T-cell (primary cell): ENCODE results near the gene USF2. TPM values are rescaled to one million over a fixed set of nuclear protein-coding genes. Genes with fewer than 3 reads are reported as not detected.
A peak's percentile ranks its signal among the peaks of the same experiment; 100 is the strongest.
"Not testable (repeated sequence)": the region's sequence is repeated elsewhere in the genome, so short reads cannot be mapped to it uniquely, and the experiment has no call there.

Experiments used
- ATAC-seq, 4 experiments: fragments of 200-7000 bp in 3 of 4; fragments of 150-1000 bp in 1 of 4; cut with Tn5 transposase; replicated peaks in 1 of 4; 1 replicate in 3 of 4; 2 replicates in 1 of 4; pipeline ENCODE4 v1.10.0; 2021; ENCODE audit warnings: moderate library complexity in 3 of 4, mild to moderate bottlenecking in 2 of 4, moderate number of reproducible peaks in 1 of 4
- CTCF ChIA-PET, 2 donors: fragments of 300-600 bp; sonication (Branson Sonifier 250); formaldehyde crosslinking; loops; one replicate each; lab custom pipeline; 2022; ENCODE audit warnings: antibody characterized with exemption in 2 of 2; lab: Charles Lee
- POLR2A ChIA-PET, 2 donors: fragments of 300-600 bp; sonication (Branson Sonifier 250); formaldehyde crosslinking; loops; one replicate each; lab custom pipeline; 2022; ENCODE audit warnings: antibody characterized with exemption in 2 of 2; lab: Charles Lee
- DNase-seq, 35 experiments: peaks; one replicate each; pipeline versions ENCODE4 v3.0.0 to v3.0.0-alpha.2; 2013 to 2023
- H3K27ac ChIP-seq: one replicate; pipeline ENCODE4 v1.5.1; 2013; ENCODE audit warnings: low read length
- H3K27me3 ChIP-seq, 2 experiments: replicated peaks in 1 of 2; 1 replicate in 1 of 2; 2 replicates in 1 of 2; pipeline versions ENCODE4 v1.6.1 to v1.7.0; 2013; ENCODE audit warnings: low read length in 1 of 2, mixed read lengths in 1 of 2; ENCODE audit not compliant: control insufficient read depth in 2 of 2, insufficient read depth in 2 of 2; ENCODE audit errors: extremely low read depth in 1 of 2
- H3K36me3 ChIP-seq, 2 donors: 1 replicate in 1 of 2; 2 replicates in 1 of 2; pipeline versions ENCODE4 v1.6.1 to v1.7.0; 2013; ENCODE audit warnings: low read length in 1 of 2; ENCODE audit not compliant: control insufficient read depth in 2 of 2, insufficient read depth in 1 of 2; ENCODE audit errors: extremely low read depth in 1 of 2
- H3K4me1 ChIP-seq, 2 experiments: 1 replicate in 1 of 2; 2 replicates in 1 of 2; pipeline versions ENCODE4 v1.6.1 to v1.7.0; 2013; ENCODE audit warnings: low read length in 2 of 2, mixed read lengths in 1 of 2; ENCODE audit not compliant: insufficient read depth in 2 of 2, control insufficient read depth in 1 of 2; ENCODE audit errors: extremely low read depth in 1 of 2
- H3K4me3 ChIP-seq, 2 donors: 1 replicate in 1 of 2; 2 replicates in 1 of 2; pipeline versions ENCODE4 v1.5.1 to v1.7.0; 2013; ENCODE audit warnings: mild to moderate bottlenecking in 2 of 2, low read length in 1 of 2, moderate library complexity in 1 of 2; ENCODE audit not compliant: control insufficient read depth in 1 of 2; ENCODE audit errors: extremely low read depth in 1 of 2
- H3K9me3 ChIP-seq: 2 replicates; pipeline ENCODE4 v1.7.0; 2013
- H3K27ac Mint-ChIP-seq, 2 donors: one replicate each; pipeline ENCODE4 v1.8.0; 2020 to 2021; ENCODE audit warnings: mild to moderate bottlenecking in 2 of 2, mixed read lengths in 2 of 2
- H3K27me3 Mint-ChIP-seq, 2 donors: one replicate each; pipeline ENCODE4 v1.8.0; 2021 to 2022; ENCODE audit warnings: mixed read lengths in 2 of 2
- H3K36me3 Mint-ChIP-seq: one replicate; pipeline ENCODE4 v1.8.0; 2021; ENCODE audit warnings: mixed read lengths
- H3K4me1 Mint-ChIP-seq, 3 donors: one replicate each; pipeline ENCODE4 v1.8.0; 2020 to 2022; ENCODE audit warnings: mixed read lengths in 3 of 3, mild to moderate bottlenecking in 1 of 3
- H3K4me3 Mint-ChIP-seq, 3 donors: one replicate each; pipeline ENCODE4 v1.8.0; 2020 to 2022; ENCODE audit warnings: mild to moderate bottlenecking in 3 of 3, mixed read lengths in 3 of 3, moderate library complexity in 3 of 3
- H3K9me3 Mint-ChIP-seq, 3 donors: one replicate each; pipeline ENCODE4 v1.8.0; 2020 to 2022; ENCODE audit warnings: mixed read lengths in 3 of 3
- WGBS: methylation state at CpG from one replicate; pipeline ENCODE4 v1.1.5; 2013; ENCODE audit warnings: missing lambda C conversion rate; ENCODE audit not compliant: insufficient coverage; 5-methylcytosine and 5-hydroxymethylcytosine counted together
- total RNA-seq, 35 experiments: library from RNA in 6 of 35; stranded (reverse) in 6 of 35; fragments of 120-200 nt in 1 of 35; gene quantifications; one replicate each; pipeline versions ENCODE4 v1.2.1 to v1.2.4 and lab custom pipeline; 2013 to 2026

The USF2 gene
- total RNA-seq, 5 donors from 2014 or later (not counting 1 experiment from before 2014, with no cell fraction given) = 207 to 255 (median 249) TPM

DNA sequence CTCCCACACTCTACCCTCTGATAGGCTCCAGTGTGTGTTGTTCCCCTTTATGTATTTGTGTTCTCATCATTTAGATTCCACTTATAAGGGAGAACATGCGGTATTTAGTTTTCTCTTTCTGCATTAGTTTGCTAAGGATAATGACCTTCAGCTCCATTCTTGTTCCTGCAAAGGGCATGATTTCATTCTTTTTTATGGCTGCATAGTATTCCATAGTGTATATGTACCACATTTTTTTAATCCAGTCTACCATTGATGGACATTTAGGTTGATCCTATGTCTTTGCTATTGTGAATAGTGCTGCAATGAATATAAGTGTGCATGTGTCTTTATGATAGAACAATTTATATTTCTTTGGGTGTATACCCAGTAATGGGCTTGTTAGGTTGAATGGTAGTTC, 29.2 kb upstream of the USF2 start:
- Mint-ChIP-seq H3K27ac (peak overlapping the region; percentile 91 to 98), H3K4me3 (peak overlapping the region in 1 of 3 donors; percentile 48), H3K9me3 (peaks cover 8 to 20% (median 20%) of the 10 kb centered on the region in 3 donors), H3K4me1 (peaks cover 34 to 49% (median 43%) of the 10 kb centered on the region in 3 donors), H3K36me3 (peaks cover 16% of the 10 kb centered on the region)
- POLR2A ChIA-PET, H3K4me3 ChIP-seq, DNase-seq, H3K27me3 Mint-ChIP-seq, H3K9me3 ChIP-seq, H3K27me3 ChIP-seq, H3K36me3 ChIP-seq: not testable (repeated sequence)
- Histone ChIP-seq H3K4me1 (peaks cover 8 to 13% of the 10 kb centered on the region in 2 experiments), H3K27ac (peak overlapping the region; percentile 57)
- WGBS = no CpG with 5 or more reads among the region's 1 CpG
- peak in 1 of 4 experiments; percentile 5 for ATAC-seq
- CTCF ChIA-PET = interaction anchor here in 1 of 2 donors (1.0 kb wide), 1 partner anchor 11 kb away, joined by 3 read pairs; no protein-coding TSS in a partner anchor

DNA sequence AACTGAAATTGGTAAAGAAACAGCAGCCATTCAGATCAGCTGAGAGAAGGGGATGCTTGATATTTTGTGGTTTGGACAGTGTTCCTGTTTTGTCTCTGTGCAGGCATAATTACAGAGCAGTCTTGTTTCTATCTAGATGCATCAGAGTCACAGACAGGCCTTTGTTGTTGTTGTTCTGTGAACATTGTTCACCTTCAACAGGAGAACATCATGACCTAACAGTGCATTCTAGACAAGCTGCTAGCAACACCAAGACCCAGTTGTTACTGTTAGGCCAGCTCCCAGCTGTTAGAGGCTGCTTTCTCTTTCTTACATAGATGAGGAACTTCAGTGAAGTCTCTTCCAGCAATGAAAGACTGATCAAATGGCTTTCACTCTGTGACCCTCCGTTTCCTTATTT, 28.4 kb upstream of the USF2 start:
- Mint-ChIP-seq H3K27me3 (peaks cover 0 to 2% of the 10 kb centered on the region in 2 donors), H3K9me3 (peaks cover 8 to 20% (median 20%) of the 10 kb centered on the region in 3 donors), H3K27ac (peak overlapping the region; percentile 91 to 98), H3K36me3 (peaks cover 19% of the 10 kb centered on the region), H3K4me1 (peaks cover 34 to 47% (median 43%) of the 10 kb centered on the region in 3 donors), H3K4me3 (peak overlapping the region; percentile 48 to 50 (median 49))
- no peak overlapping the region for H3K4me3 ChIP-seq
- peaks cover 8 to 13% of the 10 kb centered on the region in 2 experiments for H3K4me1 ChIP-seq
- WGBS = no CpG with 5 or more reads among the region's 1 CpG
- peaks cover 3% of the 10 kb centered on the region for H3K9me3 ChIP-seq
- ATAC-seq (peak; percentile 94 to 98 (median 94)), DNase-seq (peak in 27 of 35 experiments; percentile 16 to 72 (median 32))
- ChIA-PET CTCF (interaction anchor here (0.6 to 1.0 kb wide), 2 partner anchors 10 to 218 kb away, joined by 3 read pairs; no protein-coding TSS in a partner anchor), POLR2A (interaction anchor here in 1 of 2 donors (0.6 to 0.8 kb wide), 2 partner anchors 30 to 63 kb away, joined by 3 to 6 read pairs; no protein-coding TSS in a partner anchor)
- no peaks in the 10 kb centered on the region for H3K36me3 ChIP-seq
- H3K27me3 ChIP-seq = no peaks in the 10 kb centered on the region
- peak overlapping the region; percentile 57 for H3K27ac ChIP-seq

DNA sequence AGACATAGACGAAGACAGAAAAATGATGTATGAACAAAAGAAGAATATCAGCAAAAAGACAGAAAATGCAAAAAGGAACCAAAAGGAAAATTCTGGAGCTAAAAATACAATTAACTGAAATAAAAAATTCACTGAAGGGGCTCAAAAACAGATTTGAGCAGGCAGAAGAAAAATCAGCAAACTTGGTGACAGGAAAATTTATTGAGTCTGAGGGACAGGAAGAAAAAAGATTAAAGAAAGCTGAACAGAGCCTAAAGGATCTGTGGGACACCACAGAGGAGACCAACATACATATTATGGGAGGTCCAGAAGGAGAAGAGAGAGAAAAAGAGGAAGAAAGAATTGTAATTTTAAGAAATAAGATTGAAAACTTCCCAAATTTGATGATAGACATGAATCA, 27.3 kb upstream of the USF2 start:
- Histone ChIP-seq H3K4me3 (no peak overlapping the region), H3K36me3 (no peaks in the 10 kb centered on the region), H3K4me1 (peaks cover 8 to 13% of the 10 kb centered on the region in 2 experiments), H3K27ac (no peak overlapping the region), H3K9me3 (peaks cover 3% of the 10 kb centered on the region), H3K27me3 (no peaks in the 10 kb centered on the region)
- CTCF ChIA-PET = interaction anchor here (0.6 to 1.5 kb wide), 2 partner anchors 67 to 86 kb away, joined by 3 read pairs; partner anchors contain the start of gene FXYD5 (in 1 of the 2)
- POLR2A ChIA-PET = no interaction called here
- DNase-seq (no peak), ATAC-seq (no peak)
- Mint-ChIP-seq H3K9me3 (peaks cover 8 to 20% (median 20%) of the 10 kb centered on the region in 3 donors), H3K4me1 (peaks cover 32 to 46% (median 42%) of the 10 kb centered on the region in 3 donors), H3K27me3 (peaks cover 0 to 2% of the 10 kb centered on the region in 2 donors), H3K27ac (peak overlapping the region; percentile 91 to 98), H3K36me3 (peaks cover 19% of the 10 kb centered on the region), H3K4me3 (no peak overlapping the region)
- no CpG with 5 or more reads among the region's 1 CpG for WGBS

GRCh38 chr19:35246466-35247092, 22.2 kb upstream of the USF2 start:
- Mint-ChIP-seq H3K27me3 (peaks cover 3 to 6% of the 10 kb centered on the region in 2 donors), H3K36me3 (peaks cover 16% of the 10 kb centered on the region), H3K4me3 (peak overlapping the region; percentile 86 to 95 (median 91)), H3K4me1 (peaks cover 29 to 46% (median 35%) of the 10 kb centered on the region in 3 donors), H3K9me3 (peaks cover 4 to 11% (median 10%) of the 10 kb centered on the region in 3 donors), H3K27ac (peak overlapping the region; percentile 24 to 96)
- ATAC-seq (no peak), DNase-seq (no peak)
- ChIA-PET POLR2A (no interaction called here), CTCF (no interaction called here)
- H3K9me3 ChIP-seq = peaks cover 3% of the 10 kb centered on the region
- no peaks in the 10 kb centered on the region for H3K36me3 ChIP-seq
- H3K27ac ChIP-seq = no peak overlapping the region
- peaks cover 3 to 31% of the 10 kb centered on the region in 2 experiments for H3K4me1 ChIP-seq
- WGBS = no CpG with 5 or more reads among the region's 4 CpGs
- H3K4me3 ChIP-seq = no peak overlapping the region
- peaks cover 2 to 26% of the 10 kb centered on the region in 2 experiments for H3K27me3 ChIP-seq

DNA sequence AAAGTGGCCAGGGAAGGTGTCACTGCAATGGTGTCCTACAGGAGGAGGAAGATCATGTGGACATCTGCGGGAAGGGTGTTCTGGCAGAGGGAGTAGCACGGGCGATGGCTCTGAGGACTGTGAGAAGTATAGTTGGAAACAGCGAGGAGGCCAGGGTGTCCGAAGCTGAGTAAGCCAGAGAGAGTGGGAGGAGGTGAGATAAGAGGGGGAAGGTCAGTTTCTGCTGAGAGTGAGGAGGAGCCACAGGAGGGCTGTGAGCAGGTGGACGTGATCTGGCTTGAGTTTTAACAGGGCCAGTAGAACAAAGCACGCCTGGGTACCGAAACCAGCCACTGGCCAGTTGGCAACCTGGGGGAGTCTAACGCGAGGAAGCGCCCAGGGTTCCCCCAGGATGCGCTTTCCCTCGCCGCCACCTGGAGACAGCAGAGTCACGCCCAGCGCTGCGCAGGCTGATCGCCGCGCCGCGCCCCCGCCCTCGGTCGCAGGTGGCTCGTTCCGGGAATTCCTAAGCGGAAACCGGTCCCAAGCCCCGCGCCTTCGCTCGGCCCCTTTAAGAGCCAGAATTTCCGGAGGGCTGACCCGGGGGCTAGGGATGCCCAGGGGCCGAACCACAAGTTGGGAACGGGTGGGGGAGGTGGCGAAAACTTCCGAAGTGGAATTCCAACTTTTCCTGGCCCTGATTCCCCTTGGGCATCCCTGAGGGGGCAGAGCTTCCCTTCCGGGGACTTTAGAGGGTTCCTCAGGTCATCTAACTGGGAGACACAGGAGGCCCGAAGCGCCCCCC, 21.0 kb upstream of the USF2 start:
- Histone ChIP-seq H3K4me1 (peaks cover 3 to 31% of the 10 kb centered on the region in 2 experiments), H3K36me3 (no peaks in the 10 kb centered on the region), H3K27me3 (peaks cover 2 to 26% of the 10 kb centered on the region in 2 experiments), H3K9me3 (no peaks in the 10 kb centered on the region), H3K27ac (peak overlapping the region; percentile 90), H3K4me3 (peak overlapping the region; percentile 72 to 85)
- Mint-ChIP-seq H3K27me3 (peaks cover 3 to 6% of the 10 kb centered on the region in 2 donors), H3K36me3 (peaks cover 18% of the 10 kb centered on the region), H3K9me3 (peaks cover 4 to 11% (median 6%) of the 10 kb centered on the region in 3 donors), H3K4me3 (peak overlapping the region; percentile 86 to 95 (median 91)), H3K4me1 (peaks cover 28 to 46% (median 39%) of the 10 kb centered on the region in 3 donors), H3K27ac (peak overlapping the region; percentile 96 to 98)
- DNase-seq (peak in 28 of 35 experiments; percentile 28 to 76 (median 42)), ATAC-seq (peak; percentile 38 to 56 (median 42))
- ChIA-PET POLR2A (no interaction called here), CTCF (interaction anchor here in 1 of 2 donors (1.0 kb wide), 1 partner anchor 247 kb away, joined by 3 read pairs; no protein-coding TSS in a partner anchor)
- 5% methylated on average over 32 of the region's 42 CpGs for WGBS
